ENCODE data around the gene SGCD. TPM values are rescaled to one million over a fixed set of nuclear protein-coding genes. Genes with fewer than 3 reads are reported as not detected.

Gene SGCD
- polyA plus RNA-seq, 1 experiment = 25.2 TPM

- Histone ChIP-seq H3K27me3 (ENCODE audit: control insufficient read depth, insufficient read depth, low read length) (no peaks in the 10 kb centered on the region), H3K27ac (ENCODE audit: low read depth, low read length) (no peak overlapping the region), H3K4me3 (ENCODE audit: low read depth, low read length) (no peak overlapping the region), H3K9me3 (ENCODE audit: control insufficient read depth, insufficient read depth, low read length) (peaks cover 11% of the 10 kb centered on the region)
- ChIA-PET CTCF (no interaction called here), POLR2A (no interaction called here)
- TF ChIP-seq CTCF (IDR thresholded peaks at IDR 0.05; ENCODE audit: low read depth, low read length) = no peak
- no peak for DNase-seq (ENCODE audit: low read depth, low spot score)
Measured at GRCh38 chr5:156394642-156395305, 67.8 kb downstream of the SGCD start.

- DNase-seq (ENCODE audit: low read depth, low spot score) = no peak
- Histone ChIP-seq H3K27me3 (ENCODE audit: control insufficient read depth, insufficient read depth, low read length) (no peaks in the 10 kb centered on the region), H3K4me3 (ENCODE audit: low read depth, low read length) (no peak overlapping the region), H3K9me3 (ENCODE audit: control insufficient read depth, insufficient read depth, low read length) (peaks cover 11% of the 10 kb centered on the region), H3K27ac (ENCODE audit: low read depth, low read length) (no peak overlapping the region)
- ChIA-PET POLR2A (no interaction called here), CTCF (no interaction called here)
- TF ChIP-seq CTCF (IDR thresholded peaks at IDR 0.05; ENCODE audit: low read depth, low read length) = no peak
Measured at GRCh38 chr5:156395306-156395675, 68.3 kb downstream of the SGCD start.

GRCh38 chr5:156396063-156396829, 69.3 kb downstream of the SGCD start:
- no peak overlapping the region for H3K27ac ChIP-seq (ENCODE audit: low read depth, low read length)
- DNase-seq (ENCODE audit: low read depth, low spot score) = no peak
- TF ChIP-seq CTCF (IDR thresholded peaks at IDR 0.05; ENCODE audit: low read depth, low read length) = no peak
- H3K27me3 ChIP-seq (ENCODE audit: control insufficient read depth, insufficient read depth, low read length) = no peaks in the 10 kb centered on the region
- no peak overlapping the region for H3K4me3 ChIP-seq (ENCODE audit: low read depth, low read length)
- peaks cover 11% of the 10 kb centered on the region for H3K9me3 ChIP-seq (ENCODE audit: control insufficient read depth, insufficient read depth, low read length)
- CTCF ChIA-PET = no interaction called here
- POLR2A ChIA-PET = no interaction called here

GRCh38 chr5:156396830-156397081, 69.8 kb downstream of the SGCD start:
- DNase-seq (ENCODE audit: low read depth, low spot score) = no peak
- ChIA-PET CTCF (no interaction called here), POLR2A (no interaction called here)
- H3K27ac ChIP-seq (ENCODE audit: low read depth, low read length) = no peak overlapping the region
- H3K9me3 ChIP-seq (ENCODE audit: control insufficient read depth, insufficient read depth, low read length) = peaks cover 11% of the 10 kb centered on the region
- TF ChIP-seq CTCF (IDR thresholded peaks at IDR 0.05; ENCODE audit: low read depth, low read length) = no peak
- no peaks in the 10 kb centered on the region for H3K27me3 ChIP-seq (ENCODE audit: control insufficient read depth, insufficient read depth, low read length)
- no peak overlapping the region for H3K4me3 ChIP-seq (ENCODE audit: low read depth, low read length)

- no peak overlapping the region for H3K27ac ChIP-seq (ENCODE audit: low read depth, low read length)
- H3K27me3 ChIP-seq (ENCODE audit: control insufficient read depth, insufficient read depth, low read length) = no peaks in the 10 kb centered on the region
- ChIA-PET CTCF (no interaction called here), POLR2A (no interaction called here)
- TF ChIP-seq CTCF (IDR thresholded peaks at IDR 0.05; ENCODE audit: low read depth, low read length) = no peak
- no peak for DNase-seq (ENCODE audit: low read depth, low spot score)
- peaks cover 7% of the 10 kb centered on the region; the same call in 1 of the 2 replicates for H3K9me3 ChIP-seq (ENCODE audit: control insufficient read depth, insufficient read depth, low read length)
- no peak overlapping the region for H3K4me3 ChIP-seq (ENCODE audit: low read depth, low read length)
Measured at GRCh38 chr5:156399323-156399722, 72.4 kb downstream of the SGCD start.
